Body of pancreas (tissue), 4 donors: ENCODE results near the gene WDFY4.

Source experiments
- POLR2A ChIP-seq, 3 donors: fragments of 450-650 bp; IDR thresholded peaks; one replicate each; pipeline ENCODE4 v1.6.1; 2016; ENCODE audit warnings: antibody characterized with exemption in 3 of 3, mild to moderate bottlenecking in 2 of 3
- TF ChIP-seq, protein P1 (sequence below), 7 experiments: fragments of 450-650 bp in 4 of 7; fragments of 200-600 bp in 3 of 7; sonication (generic) in 3 of 7; IDR thresholded peaks; one replicate each; pipeline ENCODE4 v1.5.1; 2016 to 2019; ENCODE audit warnings: antibody characterized with exemption in 7 of 7

DNA sequence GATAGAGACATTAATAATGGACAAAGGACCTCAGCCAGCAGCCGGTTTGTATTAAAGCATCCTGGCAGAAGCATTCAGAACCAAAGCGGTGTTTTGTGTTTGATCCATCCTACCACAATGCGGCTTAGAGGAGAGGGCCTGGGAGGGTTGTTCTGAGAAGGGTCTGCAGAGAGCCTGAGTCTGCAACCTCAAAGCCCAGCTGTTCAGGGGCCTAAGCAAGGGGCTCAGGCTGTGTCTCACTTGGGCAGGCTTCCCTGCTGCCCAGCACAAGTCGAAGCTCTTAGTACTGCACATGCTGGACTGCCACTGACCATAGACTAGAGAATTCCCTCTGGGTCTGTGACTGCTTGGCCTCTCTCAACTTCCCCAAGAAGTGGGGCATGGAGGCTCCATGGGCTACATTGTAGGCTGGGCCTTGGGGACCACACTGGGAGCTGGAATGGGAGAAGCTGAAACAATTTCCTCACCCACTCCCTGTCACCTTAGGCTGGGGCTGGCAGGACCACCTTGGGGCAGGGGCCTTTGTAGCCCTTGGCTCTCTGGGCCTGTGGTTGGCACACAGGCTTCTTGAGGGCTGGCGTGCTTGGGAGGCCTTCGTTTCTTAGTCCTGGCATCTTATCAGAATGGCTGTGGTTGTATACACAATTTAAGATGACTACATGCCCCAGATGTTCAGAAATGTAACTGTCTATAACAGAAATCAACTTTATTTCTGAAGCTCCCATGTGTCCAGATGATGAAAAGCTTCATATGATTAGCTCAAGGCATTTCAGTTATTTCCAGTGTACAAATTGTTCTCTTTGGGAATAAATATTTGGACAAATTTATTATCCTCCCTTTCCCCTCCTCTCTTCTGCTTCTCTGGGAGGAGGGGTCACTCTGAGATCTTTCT lies 210.5 kb downstream of the WDFY4 start:
- TF ChIP-seq, protein P1, sequence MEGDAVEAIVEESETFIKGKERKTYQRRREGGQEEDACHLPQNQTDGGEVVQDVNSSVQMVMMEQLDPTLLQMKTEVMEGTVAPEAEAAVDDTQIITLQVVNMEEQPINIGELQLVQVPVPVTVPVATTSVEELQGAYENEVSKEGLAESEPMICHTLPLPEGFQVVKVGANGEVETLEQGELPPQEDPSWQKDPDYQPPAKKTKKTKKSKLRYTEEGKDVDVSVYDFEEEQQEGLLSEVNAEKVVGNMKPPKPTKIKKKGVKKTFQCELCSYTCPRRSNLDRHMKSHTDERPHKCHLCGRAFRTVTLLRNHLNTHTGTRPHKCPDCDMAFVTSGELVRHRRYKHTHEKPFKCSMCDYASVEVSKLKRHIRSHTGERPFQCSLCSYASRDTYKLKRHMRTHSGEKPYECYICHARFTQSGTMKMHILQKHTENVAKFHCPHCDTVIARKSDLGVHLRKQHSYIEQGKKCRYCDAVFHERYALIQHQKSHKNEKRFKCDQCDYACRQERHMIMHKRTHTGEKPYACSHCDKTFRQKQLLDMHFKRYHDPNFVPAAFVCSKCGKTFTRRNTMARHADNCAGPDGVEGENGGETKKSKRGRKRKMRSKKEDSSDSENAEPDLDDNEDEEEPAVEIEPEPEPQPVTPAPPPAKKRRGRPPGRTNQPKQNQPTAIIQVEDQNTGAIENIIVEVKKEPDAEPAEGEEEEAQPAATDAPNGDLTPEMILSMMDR (IDR thresholded peaks at IDR 0.05) = no peak
- no peak for TF ChIP-seq POLR2A (IDR thresholded peaks at IDR 0.05)
